Iris pigment epithelial cell (primary cell): ENCODE data around the gene ZNF2.

Experiments used
- DNase-seq: peaks from one replicate; pipeline ENCODE4 v3.0.0-alpha.2; 2011; ENCODE audit warnings: low read depth

ZNF2 gene

DNA sequence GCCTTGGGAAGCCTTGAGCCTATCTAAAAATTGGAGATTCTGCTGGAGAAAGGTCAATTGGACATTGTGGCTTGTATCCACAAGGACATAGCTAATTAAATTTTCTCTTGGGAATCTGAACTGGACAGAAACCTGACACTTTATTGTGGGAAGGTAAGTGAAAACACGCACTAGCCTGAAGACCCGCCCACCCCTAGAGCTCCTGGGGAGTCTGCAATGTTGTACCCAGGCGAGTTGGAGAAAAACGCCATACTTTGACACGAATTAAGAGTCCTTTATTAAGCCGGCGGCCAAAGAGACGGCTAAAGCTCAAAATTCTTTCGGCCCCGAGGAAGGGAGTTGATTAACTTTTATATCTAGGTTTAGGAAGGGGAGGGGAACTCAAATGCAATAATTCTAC is 40.5 kb downstream of the ZNF2 start:
- no peak for DNase-seq

DNA sequence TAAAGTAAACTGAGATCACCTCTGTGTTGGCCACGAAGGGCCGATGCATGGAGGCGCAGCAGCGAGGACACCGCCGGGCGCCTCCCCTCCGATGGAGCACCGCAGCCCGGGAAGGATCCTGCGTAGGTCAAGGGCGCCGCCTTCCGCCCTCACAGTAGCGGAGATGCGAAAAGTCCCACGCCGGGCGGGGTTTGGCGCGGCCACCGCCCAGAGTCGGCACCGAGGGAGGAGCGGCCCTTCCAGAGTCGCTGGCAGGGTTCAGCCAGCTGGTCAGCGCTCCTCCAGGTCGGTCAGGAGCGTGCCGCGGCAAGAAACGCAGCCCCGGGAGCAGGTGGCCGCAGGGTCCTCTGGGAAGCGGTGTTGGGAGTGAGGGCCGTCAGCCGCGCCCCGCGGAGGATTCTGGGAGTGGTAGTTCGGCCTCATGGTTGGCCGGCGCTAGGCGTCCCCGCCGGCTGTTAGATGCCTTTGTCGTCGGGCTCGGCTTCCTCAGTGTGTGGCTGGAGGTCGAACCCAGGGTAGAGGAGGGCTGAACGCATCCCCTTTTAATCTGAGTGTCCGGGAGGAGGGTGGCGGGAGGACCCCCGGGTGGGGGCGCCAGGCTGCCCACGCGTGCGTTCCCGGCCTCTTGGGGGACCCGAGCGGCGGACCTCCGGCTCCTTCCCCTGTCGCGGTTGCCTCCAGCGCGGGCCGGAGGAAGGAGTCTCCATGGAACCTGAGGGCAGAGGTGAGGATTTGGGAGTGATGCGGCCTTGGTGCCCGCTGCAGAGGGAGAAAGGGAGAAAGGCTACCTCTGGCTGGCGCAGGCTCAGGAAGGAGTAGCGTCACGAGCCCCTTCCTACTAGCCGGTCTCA is 41.7 kb downstream of the ZNF2 start, which contains the start of gene ZNF892:
Gene ZNF892 (plus strand): TSS at position 411 of the 851 bp plus-strand sequence. CDS start 295 bp downstream, at position 706.
- DNase-seq, result peak; percentile 91

DNA sequence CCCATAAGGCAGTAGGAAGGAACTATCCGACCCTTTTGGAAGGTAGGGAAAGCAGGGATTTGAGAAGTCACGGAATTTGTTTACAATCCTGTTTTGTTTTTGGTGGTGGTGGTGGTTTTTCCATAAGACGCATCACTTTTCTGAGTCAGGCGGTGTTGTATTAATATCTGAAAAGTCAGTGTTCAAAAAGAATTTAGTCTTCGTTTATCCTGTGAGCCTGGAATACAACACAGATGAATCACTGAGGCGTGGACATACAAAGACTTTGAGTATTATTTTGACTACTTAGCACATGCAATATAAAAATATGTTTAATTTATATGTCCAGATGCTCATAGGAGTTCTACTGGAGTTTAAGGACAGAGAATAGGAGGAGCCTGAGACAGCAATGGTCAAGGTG is 42.5 kb downstream of the ZNF2 start:
- peak; percentile 55 for DNase-seq

DNA sequence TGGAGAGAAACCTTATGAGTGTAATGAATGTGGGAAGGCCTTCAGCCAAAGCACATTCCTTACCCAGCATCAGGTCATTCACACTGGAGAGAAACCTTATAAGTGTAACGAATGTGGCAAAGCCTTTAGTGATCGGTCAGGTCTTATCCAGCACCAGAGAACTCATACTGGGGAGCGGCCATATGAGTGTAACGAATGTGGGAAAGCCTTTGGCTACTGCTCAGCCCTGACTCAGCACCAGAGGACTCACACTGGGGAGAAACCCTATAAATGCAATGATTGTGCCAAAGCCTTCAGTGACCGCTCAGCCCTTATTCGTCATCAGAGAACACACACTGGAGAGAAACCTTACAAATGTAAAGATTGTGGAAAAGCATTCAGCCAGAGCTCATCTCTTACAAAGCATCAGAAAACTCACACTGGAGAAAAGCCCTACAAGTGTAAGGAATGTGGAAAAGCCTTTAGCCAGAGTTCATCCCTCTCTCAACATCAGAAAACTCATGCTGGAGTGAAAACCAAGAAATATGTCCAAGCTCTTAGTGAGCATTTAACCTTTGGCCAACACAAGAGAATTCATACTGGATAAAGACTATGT is 49.5 kb downstream of the ZNF2 start:
- DNase-seq, result no peak

DNA sequence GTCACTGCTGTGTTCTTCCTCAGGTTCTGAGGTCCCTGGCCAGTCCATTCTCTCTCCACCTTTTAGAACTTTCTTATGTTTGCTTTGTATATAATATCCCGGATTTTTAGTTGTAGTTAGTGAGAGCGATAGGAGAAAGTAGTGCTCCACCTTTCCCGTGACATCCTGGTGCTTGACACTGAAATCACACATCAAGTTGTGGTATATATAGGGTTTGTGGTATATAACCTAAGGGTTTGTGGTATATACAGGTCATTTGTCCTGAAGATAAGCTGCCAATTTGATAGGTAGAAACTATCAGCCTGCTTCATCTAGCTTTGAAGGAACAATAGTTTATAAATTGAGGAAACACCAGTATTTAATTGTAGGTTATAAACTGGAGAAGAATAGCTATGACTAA is 54.8 kb downstream of the ZNF2 start:
- no peak for DNase-seq

DNA sequence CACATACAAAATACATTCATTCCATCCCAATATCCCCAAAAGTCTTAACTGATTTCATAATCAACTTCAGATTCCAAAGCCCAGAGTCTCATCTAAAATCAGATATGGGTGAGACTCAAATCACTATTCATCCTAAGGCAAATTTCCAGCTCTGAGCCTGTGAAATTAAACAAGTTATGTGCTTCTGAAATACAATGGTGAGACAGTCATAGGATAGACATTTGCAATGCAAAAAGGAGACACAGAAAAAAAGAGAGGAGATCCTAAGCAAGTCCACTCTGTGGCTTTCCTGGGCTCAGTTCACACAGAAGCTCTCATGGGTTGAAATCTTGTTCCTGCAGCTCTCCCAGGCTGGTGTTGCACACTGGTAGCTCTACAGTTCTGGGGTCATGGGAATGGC is 60.0 kb downstream of the ZNF2 start:
- peak; percentile 13 for DNase-seq

GRCh38 chr2:95231723-95232122 is 66.1 kb downstream of the ZNF2 start:
- peak; percentile 63 for DNase-seq

DNA sequence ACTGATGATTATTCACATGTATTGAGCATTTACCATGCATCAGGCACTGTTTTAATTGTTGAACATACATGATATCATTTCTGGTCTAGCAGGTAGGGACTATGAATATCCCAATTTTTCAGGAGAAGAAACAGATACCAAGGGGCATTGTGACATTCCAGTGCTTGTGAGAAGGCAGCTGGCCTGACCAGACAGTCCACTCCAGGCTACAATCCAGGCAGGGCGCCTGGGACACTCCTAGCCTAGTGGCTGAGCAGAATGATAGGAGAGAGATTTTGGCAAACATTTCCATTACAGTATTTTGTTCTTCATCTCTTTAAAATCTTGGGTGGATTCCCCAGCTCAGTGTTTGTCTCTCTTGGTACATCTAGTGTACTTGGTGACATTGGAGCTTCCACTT is 66.6 kb downstream of the ZNF2 start:
- DNase-seq, result no peak
